ENCODE measurements around the gene PLXNA3. TPM values are rescaled to one million over a fixed set of nuclear protein-coding genes. Genes with fewer than 3 reads are reported as not detected.

PLXNA3 gene
- total RNA-seq = 16.3 and 23.8 TPM in 2 replicates

GRCh38 chrX:154458116-154458953 is at the start of gene PLXNA3:
Gene PLXNA3 (plus strand): TSS chrX:154458281. CDS start chrX:154460184, 1,903 bp downstream.

GRCh38 chrX:154409222-154409871 is 48.7 kb upstream of the PLXNA3 start, which contains the start of gene DNASE1L1:
Gene DNASE1L1 (minus strand): TSS chrX:154409254. CDS start chrX:154405568, 3,686 bp downstream.

GRCh38 chrX:154428176-154429171 is 29.6 kb upstream of the PLXNA3 start, which contains the start of gene ATP6AP1:
Gene ATP6AP1 (plus strand): TSS chrX:154428677. CDS start chrX:154428693, 16 bp downstream.

GRCh38 chrX:154436983-154437752 is 20.9 kb upstream of the PLXNA3 start, which contains the start of gene GDI1:
Gene GDI1 (plus strand): TSS chrX:154437154. CDS start chrX:154437255, 101 bp downstream.

GRCh38 chrX:154443992-154444754 is 13.9 kb upstream of the PLXNA3 start, which contains the start of gene FAM50A:
Gene FAM50A (plus strand): TSS chrX:154444141. CDS start chrX:154444236, 95 bp downstream.

GRCh38 chrX:154478728-154479622 is 20.9 kb downstream of the PLXNA3 start, which contains the start of gene LAGE3:
Gene LAGE3 (minus strand): TSS chrX:154479281. CDS start chrX:154478915, 366 bp downstream.

GRCh38 chrX:154486396-154487207 is 28.5 kb downstream of the PLXNA3 start, which contains the start of gene UBL4A:
Gene UBL4A (minus strand): TSS chrX:154486615. CDS start chrX:154486584, 31 bp downstream.

GRCh38 chrX:154490414-154491083 is 32.5 kb downstream of the PLXNA3 start, which contains the start of gene SLC10A3:
Gene SLC10A3 (minus strand): TSS chrX:154490629. CDS start chrX:154488940, 1,689 bp downstream.

GRCh38 chrX:154515966-154516655 is 58.0 kb downstream of the PLXNA3 start, which contains the start of gene FAM3A:
Gene FAM3A (minus strand): TSS chrX:154516232. CDS start chrX:154515772, 460 bp downstream.

Other genes with a start within 250 kb of the PLXNA3 start
- gene OPN1MW2, start 238.5 kb upstream of the PLXNA3 start, total RNA-seq = not detected in 2 replicates
- gene OPN1MW3, start 200.7 kb upstream of the PLXNA3 start, total RNA-seq = not detected in 2 replicates
- under 0.01 TPM in 1 of 2 replicates, not detected in the other for gene TEX28, start 163.2 kb upstream of the PLXNA3 start, total RNA-seq
- gene TKTL1, start 162.5 kb upstream of the PLXNA3 start, total RNA-seq = not detected in 2 replicates
- gene FLNA, start 83.6 kb upstream of the PLXNA3 start, total RNA-seq = 2,015 and 2,065 TPM in 2 replicates
- gene EMD, start 79.0 kb upstream of the PLXNA3 start, total RNA-seq = 14.7 and 18.0 TPM in 2 replicates
- 2,943 and 5,659 TPM in 2 replicates for gene RPL10, start 59.9 kb upstream of the PLXNA3 start, total RNA-seq
- 62.6 and 66.7 TPM in 2 replicates for gene DNASE1L1, start 49.0 kb upstream of the PLXNA3 start, total RNA-seq
- gene TAFAZZIN, start 46.7 kb upstream of the PLXNA3 start, total RNA-seq = 10.4 and 13.8 TPM in 2 replicates
- gene ATP6AP1, start 29.6 kb upstream of the PLXNA3 start, total RNA-seq = 45.4 and 59.8 TPM in 2 replicates
- gene GDI1, start 21.1 kb upstream of the PLXNA3 start, total RNA-seq = 114 and 157 TPM in 2 replicates
- 71.0 and 92.2 TPM in 2 replicates for gene FAM50A, start 14.1 kb upstream of the PLXNA3 start, total RNA-seq
- 22.4 and 39.2 TPM in 2 replicates for gene LAGE3, start 21.0 kb downstream of the PLXNA3 start, total RNA-seq
- gene UBL4A, start 28.3 kb downstream of the PLXNA3 start, total RNA-seq = 42.4 and 51.3 TPM in 2 replicates
- 20.3 and 26.8 TPM in 2 replicates for gene SLC10A3, start 32.3 kb downstream of the PLXNA3 start, total RNA-seq
- gene FAM3A, start 58.0 kb downstream of the PLXNA3 start, total RNA-seq = 31.6 and 35.5 TPM in 2 replicates
- 29.0 and 62.9 TPM in 2 replicates for gene G6PD, start 88.6 kb downstream of the PLXNA3 start, total RNA-seq
- gene IKBKG, start 89.3 kb downstream of the PLXNA3 start, total RNA-seq = 11.6 and 15.3 TPM in 2 replicates
- not detected in 2 replicates for gene CTAG1A, start 126.9 kb downstream of the PLXNA3 start, total RNA-seq
- not detected in 2 replicates for gene CTAG1B, start 161.0 kb downstream of the PLXNA3 start, total RNA-seq
- not detected in 2 replicates for gene CTAG2, start 195.3 kb downstream of the PLXNA3 start, total RNA-seq

All from regular cardiac myocyte (primary cell).